HepG2 (cell line): ENCODE data around the gene CLDN19. TPM values are rescaled to one million over a fixed set of nuclear protein-coding genes. Genes with fewer than 3 reads are reported as not detected.

Experiments
- MBD4 ChIP-seq: IDR thresholded peaks from 2 replicates; pipeline ENCODE4 v1.6.1; 2012; ENCODE audit warnings: low read length, inconsistent platforms, borderline replicate concordance
- MTERF4 ChIP-seq: sonication (generic); formaldehyde crosslinking; IDR thresholded peaks from 2 replicates; pipeline ENCODE4 v1.8.0; 2023; ENCODE audit warnings: mild to moderate bottlenecking, missing genetic modification reagents
- POLR2AphosphoS2 ChIP-seq: IDR thresholded peaks from 2 replicates; pipeline ENCODE4 v1.6.1; 2011; ENCODE audit warnings: low read depth, low read length, improper control_type of control experiment
- SIN3A ChIP-seq: IDR thresholded peaks from 2 replicates; pipeline ENCODE4 v1.6.1; 2011; ENCODE audit warnings: low read depth, mild to moderate bottlenecking, control low read depth, low read length, borderline replicate concordance
- TFDP1 ChIP-seq: IDR thresholded peaks from 2 replicates; pipeline ENCODE4 v1.6.1; 2016; ENCODE audit warnings: missing compliant biosample characterization, missing genetic modification reagents, borderline replicate concordance
- ZNF10 ChIP-seq: sonication (generic); formaldehyde crosslinking; IDR thresholded peaks from 2 replicates; pipeline ENCODE4 v1.4.0; 2020; ENCODE audit warnings: mild to moderate bottlenecking, low read depth, missing genetic modification reagents, borderline replicate concordance
- ZNF703 ChIP-seq: sonication (generic); formaldehyde crosslinking; IDR thresholded peaks from 2 replicates; pipeline ENCODE4 v1.5.1; 2020; ENCODE audit warnings: missing genetic modification reagents, mild to moderate bottlenecking, moderate library complexity, borderline replicate concordance
- ZXDC ChIP-seq: sonication (generic); formaldehyde crosslinking; IDR thresholded peaks from 2 replicates; pipeline ENCODE4 v1.5.0; 2020; ENCODE audit warnings: mild to moderate bottlenecking, missing genetic modification reagents
- polyA plus RNA-seq, 8 experiments: library from polyadenylated mRNA; depleted of rRNA in 3 of 8; stranded (reverse) in 7 of 8; unstranded in 1 of 8; fragments of >200 nt; fragmentation: Illumina TruSeq in 4 of 8; extraction: Trizol in 4 of 8; gene quantifications; 2 replicates each; pipeline versions ENCODE4 v1.2.1 to v1.2.3, GENCODE V29; 2011 to 2016; ENCODE audit warnings: low read depth in 4 of 8, missing spikeins in 1 of 8, mixed read lengths in 1 of 8; ENCODE audit not compliant: insufficient read depth in 1 of 8
- total RNA-seq, 5 experiments: library from RNA; depleted of rRNA; stranded (reverse); fragments of >200 nt; fragmentation: Illumina TruSeq; extraction: Trizol; gene quantifications; 2 replicates each; pipeline ENCODE4 v1.2.3, GENCODE V29; 2016; ENCODE audit warnings: low read depth in 1 of 5
- TF ChIP-seq, protein P1 (sequence below): sonication (generic); formaldehyde crosslinking; IDR thresholded peaks from 2 replicates; pipeline ENCODE4 v1.9.0; 2022; ENCODE audit warnings: missing genetic modification reagents, mild to moderate bottlenecking, borderline replicate concordance
- TF ChIP-seq, protein P2 (sequence below), 2 experiments: fragments of 450-650 bp in 1 of 2; sonication (generic) in 1 of 2; formaldehyde crosslinking in 1 of 2; IDR thresholded peaks; 2 replicates each; pipeline versions ENCODE4 v1.6.1 to v1.8.0; 2016 to 2022; ENCODE audit warnings: antibody characterized with exemption in 1 of 2, mild to moderate bottlenecking in 1 of 2, missing genetic modification reagents in 1 of 2
- TF ChIP-seq, protein P3 (sequence below): sonication (generic); formaldehyde crosslinking; IDR thresholded peaks from 2 replicates; pipeline ENCODE4 v1.5.1; 2020; ENCODE audit warnings: missing genetic modification reagents, mild to moderate bottlenecking, borderline replicate concordance

The CLDN19 gene
- total and polyA plus RNA-seq, 2 of the 13 experiments (the other 11 are each of a cell fraction or from before 2014, with no cell fraction given): 5.0 to 7.6 TPM

GRCh38 chr1:42767510-42768000 lies 27.5 kb upstream of the CLDN19 start (continued):
- TF ChIP-seq, protein P1, sequence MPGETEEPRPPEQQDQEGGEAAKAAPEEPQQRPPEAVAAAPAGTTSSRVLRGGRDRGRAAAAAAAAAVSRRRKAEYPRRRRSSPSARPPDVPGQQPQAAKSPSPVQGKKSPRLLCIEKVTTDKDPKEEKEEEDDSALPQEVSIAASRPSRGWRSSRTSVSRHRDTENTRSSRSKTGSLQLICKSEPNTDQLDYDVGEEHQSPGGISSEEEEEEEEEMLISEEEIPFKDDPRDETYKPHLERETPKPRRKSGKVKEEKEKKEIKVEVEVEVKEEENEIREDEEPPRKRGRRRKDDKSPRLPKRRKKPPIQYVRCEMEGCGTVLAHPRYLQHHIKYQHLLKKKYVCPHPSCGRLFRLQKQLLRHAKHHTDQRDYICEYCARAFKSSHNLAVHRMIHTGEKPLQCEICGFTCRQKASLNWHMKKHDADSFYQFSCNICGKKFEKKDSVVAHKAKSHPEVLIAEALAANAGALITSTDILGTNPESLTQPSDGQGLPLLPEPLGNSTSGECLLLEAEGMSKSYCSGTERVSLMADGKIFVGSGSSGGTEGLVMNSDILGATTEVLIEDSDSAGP (CRISPR knock-in tag): peak; percentile 62; the same call in 1 of the 2 replicates
- TF ChIP-seq MBD4: no peak
- peak; percentile 21; the same call in 1 of the 2 replicates for TF ChIP-seq SIN3A
- TF ChIP-seq, protein P2, sequence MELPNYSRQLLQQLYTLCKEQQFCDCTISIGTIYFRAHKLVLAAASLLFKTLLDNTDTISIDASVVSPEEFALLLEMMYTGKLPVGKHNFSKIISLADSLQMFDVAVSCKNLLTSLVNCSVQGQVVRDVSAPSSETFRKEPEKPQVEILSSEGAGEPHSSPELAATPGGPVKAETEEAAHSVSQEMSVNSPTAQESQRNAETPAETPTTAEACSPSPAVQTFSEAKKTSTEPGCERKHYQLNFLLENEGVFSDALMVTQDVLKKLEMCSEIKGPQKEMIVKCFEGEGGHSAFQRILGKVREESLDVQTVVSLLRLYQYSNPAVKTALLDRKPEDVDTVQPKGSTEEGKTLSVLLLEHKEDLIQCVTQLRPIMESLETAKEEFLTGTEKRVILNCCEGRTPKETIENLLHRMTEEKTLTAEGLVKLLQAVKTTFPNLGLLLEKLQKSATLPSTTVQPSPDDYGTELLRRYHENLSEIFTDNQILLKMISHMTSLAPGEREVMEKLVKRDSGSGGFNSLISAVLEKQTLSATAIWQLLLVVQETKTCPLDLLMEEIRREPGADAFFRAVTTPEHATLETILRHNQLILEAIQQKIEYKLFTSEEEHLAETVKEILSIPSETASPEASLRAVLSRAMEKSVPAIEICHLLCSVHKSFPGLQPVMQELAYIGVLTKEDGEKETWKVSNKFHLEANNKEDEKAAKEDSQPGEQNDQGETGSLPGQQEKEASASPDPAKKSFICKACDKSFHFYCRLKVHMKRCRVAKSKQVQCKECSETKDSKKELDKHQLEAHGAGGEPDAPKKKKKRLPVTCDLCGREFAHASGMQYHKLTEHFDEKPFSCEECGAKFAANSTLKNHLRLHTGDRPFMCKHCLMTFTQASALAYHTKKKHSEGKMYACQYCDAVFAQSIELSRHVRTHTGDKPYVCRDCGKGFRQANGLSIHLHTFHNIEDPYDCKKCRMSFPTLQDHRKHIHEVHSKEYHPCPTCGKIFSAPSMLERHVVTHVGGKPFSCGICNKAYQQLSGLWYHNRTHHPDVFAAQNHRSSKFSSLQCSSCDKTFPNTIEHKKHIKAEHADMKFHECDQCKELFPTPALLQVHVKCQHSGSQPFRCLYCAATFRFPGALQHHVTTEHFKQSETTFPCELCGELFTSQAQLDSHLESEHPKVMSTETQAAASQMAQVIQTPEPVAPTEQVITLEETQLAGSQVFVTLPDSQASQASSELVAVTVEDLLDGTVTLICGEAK (IDR thresholded peaks at IDR 0.05): no peak
- TF ChIP-seq, protein P2 (CRISPR knock-in tag; IDR thresholded peaks at IDR 0.05): no peak
- TF ChIP-seq ZNF703 (CRISPR knock-in tag): no peak
- TF ChIP-seq POLR2AphosphoS2: no peak
- TF ChIP-seq ZXDC (CRISPR knock-in tag): no peak
- TF ChIP-seq TFDP1: no peak
- TF ChIP-seq, protein P3, sequence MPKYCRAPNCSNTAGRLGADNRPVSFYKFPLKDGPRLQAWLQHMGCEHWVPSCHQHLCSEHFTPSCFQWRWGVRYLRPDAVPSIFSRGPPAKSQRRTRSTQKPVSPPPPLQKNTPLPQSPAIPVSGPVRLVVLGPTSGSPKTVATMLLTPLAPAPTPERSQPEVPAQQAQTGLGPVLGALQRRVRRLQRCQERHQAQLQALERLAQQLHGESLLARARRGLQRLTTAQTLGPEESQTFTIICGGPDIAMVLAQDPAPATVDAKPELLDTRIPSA (CRISPR knock-in tag): no peak
- no peak for TF ChIP-seq MTERF4 (CRISPR knock-in tag)
- no peak for TF ChIP-seq ZNF10 (CRISPR knock-in tag)
